HG03575 (cell line): ENCODE results near the gene PRM1.

Source experiments
- ATAC-seq: cut with Tn5 transposase; IDR thresholded peaks from one replicate; pipeline ENCODE4 v1.9.1; 2021; ENCODE audit not compliant: unreplicated experiment, insufficient number of reproducible peaks, low FRiP score; ENCODE audit errors: extremely low read depth

Gene PRM1, protein sequence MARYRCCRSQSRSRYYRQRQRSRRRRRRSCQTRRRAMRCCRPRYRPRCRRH

DNA sequence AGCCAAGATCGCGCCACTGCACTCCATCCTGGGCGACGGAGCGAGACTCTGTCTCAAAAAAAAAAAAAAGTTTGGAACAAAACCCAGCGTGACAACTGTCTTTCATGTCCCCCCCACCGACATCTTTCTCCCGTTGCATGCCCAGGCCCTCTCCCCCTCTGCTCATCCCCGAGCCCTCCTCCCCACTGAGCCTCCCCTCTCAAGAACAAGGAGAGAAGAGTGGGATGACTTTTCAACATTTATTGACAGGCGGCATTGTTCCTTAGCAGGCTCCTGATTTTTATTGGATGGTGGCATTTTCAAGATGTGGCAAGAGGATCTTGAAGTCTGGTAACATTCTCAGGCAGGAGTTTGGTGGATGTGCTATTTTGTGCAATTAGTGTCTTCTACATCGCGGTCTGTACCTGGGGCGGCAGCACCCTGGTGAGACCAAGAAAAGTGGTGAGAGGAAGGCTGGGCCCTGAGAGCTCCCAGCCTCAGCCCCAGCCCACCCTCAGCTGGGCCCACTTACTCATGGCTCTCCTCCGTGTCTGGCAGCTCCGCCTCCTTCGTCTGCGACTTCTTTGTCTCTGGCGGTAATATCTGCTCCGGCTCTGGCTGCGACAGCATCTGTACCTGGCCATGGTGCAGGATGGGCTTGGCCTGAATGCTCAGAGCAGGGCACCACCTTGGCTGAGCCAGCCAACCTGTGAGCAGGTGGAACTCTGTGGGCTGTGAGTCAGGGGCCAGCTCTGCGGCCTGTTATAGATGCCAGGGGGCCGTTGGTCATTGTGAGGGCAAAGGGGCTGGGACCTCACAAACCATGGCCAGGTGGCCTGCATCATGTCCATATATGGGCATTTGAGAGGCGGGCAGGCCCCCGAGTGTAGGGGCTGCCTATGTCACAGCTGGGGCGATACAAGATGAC is at the start of gene PRM1:
PRM1 (minus strand) TSS at position 715 of the 907 bp plus-strand sequence; CDS start at position 623, 92 bp downstream.
- no peak for ATAC-seq

DNA sequence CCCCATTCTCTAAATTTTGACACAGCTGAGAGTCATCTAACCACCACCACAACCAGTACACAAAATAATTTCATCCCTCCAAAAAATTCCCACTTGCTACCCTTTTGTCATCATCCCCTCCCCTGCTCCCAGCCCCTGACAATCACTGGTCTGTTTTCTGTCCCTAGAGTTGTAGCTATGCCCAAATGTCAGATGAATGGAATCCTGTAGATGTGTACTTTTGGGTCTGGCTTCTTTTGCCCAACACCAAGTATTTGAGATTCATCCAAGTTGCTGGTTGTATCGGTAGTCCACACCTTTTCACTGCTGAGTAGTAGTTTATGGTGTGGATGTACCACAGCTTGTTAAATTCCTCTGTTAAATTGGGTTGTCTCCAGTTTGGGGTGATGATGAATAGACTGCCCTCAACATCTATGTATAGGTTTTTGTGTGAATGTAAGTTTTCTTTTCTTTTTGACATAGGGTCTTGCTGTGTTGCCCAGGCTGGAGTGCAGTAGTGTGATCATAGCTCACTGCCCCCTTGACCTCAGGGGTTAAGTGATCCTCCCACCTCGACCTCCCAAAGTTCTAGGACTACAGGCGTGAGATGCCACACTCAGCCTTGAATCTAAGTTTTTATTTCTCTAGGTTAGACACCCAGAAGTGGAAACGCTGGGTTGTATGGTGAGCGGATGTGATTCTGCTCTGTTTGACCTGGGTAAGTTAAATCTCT is 49.6 kb upstream of the PRM1 start:
- no peak for ATAC-seq

DNA sequence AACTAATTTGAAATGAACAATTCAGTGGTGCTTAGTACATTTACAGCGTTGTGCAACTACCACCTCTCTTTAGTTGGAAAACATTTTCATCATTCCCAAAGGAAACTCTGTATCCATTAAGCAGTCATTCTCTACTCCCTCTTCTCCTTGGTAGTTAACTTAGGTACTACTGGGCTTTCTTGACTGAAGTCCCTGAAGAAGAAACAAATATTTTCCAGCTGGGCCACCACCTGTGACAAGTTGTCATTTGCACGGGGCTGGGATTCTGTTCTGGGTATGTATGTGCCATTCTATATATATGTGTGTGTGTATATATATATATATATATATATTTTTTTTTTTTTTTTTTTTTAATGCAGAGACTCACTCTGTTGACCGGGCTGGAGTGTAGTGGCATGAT is 48.8 kb upstream of the PRM1 start:
- ATAC-seq, result no peak

DNA sequence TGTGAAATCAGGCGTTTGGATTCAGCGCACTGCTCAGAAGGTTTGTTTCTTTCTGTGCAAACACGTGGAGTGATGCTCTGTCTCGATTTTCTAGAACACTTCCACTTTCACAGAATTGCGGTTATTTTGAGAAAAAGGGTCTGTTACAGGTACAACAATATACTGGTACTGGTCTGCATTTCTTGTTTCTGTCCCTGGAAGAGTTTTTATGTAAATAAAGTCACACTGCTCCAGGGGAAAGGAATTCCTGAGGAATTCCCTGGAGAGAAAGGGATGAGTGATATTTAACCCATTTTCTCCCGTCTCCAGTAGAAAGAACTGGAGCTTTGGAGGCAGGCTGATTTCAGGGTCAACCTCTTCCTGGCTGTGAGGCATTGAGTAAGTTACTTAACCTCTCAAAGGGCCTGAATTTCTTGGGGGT is 48.0 kb upstream of the PRM1 start:
- no peak for ATAC-seq

DNA sequence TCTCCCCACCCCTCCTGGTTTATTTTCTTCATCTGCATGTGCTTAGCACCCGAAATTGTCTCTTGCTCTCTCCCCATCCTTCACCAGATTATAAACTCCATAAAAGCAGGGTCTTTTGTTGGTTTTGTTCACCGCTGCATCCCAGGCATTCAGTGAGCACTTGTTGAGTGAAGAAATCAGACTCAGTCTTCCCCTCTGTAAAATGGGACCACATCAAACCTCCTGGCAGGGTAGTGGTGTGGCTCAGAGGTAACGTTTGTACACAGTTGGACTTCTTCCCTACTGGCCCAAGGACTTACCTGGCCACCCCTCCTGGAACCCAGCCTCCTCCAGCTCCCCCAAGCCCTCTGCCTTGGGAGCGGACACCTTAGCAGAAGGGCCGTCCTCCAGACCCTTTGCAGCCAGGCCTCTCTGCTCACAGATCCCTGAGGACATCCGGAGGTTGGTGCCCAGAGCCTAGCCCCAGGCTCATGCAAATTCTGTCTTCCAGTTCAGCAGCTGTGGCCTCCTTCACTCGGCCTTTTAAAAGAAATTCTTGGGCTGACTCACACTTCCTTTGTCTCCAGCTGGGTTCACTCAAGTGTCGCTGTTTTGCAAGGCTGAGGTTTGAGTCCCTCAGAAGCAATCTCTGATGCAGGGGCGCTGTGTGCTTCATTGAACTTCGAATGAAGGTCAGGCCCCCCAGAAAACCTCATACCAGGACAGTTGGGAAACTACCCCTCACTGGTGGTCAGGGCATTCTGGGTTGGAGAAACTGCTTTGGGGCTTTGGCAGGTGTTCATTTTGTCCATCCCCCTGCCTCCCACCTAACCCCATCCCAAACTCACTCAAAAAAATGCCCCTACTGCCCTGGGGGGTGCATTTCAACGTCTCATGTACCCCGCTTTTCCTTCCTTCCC is 47.3 kb upstream of the PRM1 start:
- ATAC-seq, result no peak

DNA sequence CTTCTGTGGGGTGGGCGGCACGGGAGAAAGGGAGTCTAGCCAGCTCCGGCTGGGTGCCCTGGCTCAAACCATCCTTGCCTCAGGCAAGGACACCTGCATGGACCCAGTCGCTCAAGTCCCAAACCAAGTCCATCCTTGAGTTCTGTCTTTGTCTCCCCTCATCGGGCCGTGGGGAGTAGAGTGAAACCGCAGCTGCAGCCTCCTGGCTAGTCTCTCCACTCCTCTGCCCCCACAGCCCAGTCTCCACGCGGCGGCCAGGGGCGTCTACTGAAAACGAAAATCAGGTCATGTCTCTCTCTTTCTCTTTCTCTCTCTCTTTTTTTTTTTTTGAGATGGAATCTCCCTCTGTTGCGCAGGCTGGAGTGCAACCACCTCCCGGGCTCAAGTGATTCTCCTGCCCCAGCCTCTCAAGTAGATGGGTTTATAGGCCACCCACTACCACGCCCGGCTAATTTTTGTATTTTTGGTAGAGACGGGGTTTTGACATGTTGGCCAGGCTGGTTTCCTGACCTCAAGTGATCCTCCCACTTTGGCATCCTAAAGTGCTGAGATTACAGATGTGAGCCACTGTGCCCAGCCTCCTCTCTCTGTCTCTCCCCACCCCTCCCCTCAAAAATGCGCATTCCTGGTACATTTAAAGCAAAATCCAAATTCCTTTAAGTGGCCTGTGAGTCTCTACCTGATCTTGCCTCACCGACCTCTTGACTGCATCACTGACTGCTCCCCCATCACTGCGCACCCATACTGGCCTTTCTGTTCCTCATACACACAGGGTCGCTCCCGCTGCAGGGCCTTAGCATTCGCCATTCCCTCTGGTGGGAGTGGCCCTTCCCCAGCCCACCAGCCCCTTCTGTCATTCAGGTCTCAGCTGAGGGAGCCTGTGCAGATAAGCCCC is 46.4 kb upstream of the PRM1 start:
- ATAC-seq, result no peak

DNA sequence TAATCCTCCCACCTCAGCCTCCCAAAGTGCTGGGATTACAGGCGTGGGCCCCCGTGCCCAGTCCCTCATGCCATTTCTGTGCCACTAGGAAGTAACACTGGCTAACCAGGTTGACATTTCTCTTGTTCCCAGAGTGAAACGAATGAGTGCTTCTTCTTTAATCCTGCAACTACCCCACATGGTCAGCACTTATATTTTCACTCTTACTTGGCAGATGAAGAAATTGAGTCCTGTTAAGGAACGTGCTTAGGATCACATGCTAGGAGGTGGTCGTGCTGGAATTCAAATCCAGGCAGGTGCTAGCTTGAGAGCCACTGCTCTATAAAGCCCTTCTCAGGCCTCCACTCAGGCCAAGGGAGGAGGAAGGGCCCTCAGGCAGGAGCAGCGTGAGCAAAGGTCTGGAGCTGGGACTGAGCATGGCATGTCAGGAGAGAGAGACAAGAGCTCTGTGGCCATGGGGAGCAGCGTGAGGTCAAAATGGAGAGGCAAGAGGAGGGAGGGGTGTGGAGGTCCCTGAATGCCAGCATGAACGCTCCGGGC is 45.7 kb upstream of the PRM1 start:
- ATAC-seq, result no peak

DNA sequence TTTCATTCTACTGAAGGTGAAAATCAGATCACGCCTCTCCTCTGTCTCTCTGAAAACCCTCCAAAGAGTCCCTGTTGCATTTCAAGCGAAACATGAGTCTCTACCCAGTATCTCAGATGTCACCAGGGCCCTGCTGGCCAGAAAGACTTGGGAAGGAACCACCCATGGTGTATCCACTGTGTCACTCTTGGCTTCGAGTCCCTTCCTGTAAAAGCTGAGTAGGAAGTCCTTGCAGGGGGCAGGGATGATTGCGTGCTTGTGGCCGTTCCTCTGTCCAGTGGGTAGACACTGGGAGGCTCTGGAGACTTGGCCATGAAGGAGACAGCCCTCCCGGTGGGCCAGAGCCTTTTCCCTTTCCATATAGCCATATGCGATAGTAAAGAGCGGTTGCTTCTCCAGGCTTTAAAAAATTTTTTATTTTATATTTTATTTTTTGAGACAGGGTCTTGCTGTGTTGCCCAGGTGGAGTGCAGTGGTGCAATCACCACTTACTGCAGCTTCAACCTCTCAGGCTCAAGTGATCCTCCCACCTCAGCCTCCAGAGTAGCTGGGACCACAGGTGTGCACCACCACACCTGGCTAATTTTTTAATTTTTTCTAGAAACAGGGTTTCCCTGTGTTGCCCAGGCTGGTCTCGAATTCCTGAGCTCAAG is 45.1 kb upstream of the PRM1 start:
- ATAC-seq, result no peak

DNA sequence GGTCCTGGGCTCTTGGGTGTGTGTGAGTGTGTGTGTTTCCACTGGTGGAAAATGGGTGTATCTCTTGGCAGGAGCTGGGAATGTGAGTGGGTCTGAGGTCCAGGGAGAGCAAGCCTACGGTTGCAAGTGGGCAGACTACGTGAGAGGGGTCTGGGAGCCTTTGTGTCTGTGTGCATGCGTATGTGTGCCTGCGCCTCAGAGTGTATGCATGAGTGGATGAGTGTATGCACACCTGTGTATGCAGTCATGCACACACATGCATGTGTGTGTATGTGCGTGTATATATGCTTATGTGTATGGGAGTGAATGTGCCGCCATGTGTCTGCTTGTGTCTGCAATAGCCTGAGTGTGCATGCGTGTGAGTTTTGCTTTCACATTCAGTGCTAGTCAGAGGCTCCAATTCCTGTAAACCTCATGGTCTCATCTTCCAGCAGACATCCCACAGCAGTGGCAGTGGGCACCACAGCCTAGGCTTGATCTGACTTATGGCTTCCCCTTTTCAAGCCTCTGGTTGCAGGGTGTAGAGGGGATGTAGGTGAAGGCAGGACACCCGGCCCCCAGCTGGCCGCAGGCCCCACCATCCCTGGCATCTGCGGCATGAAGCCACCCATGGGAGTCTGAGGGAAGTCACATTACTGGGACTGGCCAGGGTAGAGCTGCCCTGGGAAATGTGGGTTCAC is 44.4 kb upstream of the PRM1 start:
- ATAC-seq, result no peak

DNA sequence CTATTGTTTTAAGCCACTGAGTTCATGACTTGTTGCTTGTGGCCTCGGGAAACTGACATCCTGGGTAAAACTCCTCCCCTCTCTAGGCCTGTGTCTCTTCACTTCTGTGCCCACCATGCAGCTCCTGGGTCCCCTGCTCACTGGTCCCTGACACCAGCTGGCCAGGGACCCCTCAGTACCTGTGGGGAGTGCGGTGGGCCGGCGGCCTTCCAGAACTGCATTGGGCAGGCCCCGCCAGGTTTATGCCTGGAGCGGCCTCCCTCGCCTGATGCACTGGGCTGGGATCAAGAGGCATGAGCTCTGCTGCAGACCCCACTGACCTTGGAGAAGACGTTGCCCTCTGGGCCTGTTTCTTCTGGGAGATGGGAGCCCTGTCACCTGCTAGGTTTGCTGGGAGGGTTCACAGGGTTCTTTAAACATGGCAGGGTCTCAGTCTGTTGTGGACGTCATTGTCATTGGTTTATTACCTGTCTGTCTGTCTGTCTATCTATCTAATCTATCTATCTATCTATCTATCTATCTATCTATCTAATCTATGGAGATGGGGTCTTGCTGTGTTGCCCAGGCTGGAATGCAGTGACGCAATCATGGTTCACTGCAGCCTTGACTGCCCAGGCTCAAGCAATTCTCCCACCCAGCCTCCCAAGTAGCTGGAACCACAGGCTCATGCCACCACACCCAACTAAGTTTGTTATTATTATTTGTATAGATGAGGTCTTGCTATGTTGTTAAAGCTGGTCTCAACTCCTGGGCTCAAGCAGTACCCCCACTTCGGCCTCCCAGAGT is 42.6 kb upstream of the PRM1 start:
- no peak for ATAC-seq

DNA sequence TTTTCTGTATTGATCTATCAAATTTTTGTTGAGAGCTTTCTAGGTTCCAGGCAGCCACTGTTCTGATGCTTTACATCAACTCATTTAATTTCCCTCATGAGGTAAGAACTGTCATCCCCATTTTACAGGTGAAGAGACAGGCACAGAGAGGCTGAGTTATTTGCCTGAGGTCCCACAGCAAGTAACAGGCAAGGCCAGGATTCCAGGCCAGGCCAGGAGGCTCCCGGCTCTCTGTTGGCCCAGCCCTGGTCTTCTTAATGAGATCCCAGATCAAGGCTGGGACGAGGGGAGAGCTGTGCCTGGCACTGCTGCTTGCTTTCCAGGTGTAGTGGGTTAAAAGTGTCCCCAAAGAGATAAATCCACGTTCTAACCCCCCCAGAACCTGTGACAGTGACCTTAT is 41.7 kb upstream of the PRM1 start:
- no peak for ATAC-seq

DNA sequence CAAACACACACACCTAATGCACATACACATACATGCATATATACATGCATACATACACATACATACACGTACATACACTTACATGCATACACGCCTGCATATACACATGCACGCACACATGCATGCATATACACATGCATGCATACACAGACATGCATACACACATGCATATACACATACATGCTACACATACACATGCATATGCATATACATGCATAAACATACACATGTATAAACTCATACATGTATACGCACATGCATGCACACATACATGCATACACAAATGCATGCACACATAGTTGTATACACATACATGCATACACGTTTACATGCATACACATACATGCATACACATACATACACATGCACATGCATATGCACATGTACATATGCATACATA is 40.5 kb upstream of the PRM1 start:
- no peak for ATAC-seq

DNA sequence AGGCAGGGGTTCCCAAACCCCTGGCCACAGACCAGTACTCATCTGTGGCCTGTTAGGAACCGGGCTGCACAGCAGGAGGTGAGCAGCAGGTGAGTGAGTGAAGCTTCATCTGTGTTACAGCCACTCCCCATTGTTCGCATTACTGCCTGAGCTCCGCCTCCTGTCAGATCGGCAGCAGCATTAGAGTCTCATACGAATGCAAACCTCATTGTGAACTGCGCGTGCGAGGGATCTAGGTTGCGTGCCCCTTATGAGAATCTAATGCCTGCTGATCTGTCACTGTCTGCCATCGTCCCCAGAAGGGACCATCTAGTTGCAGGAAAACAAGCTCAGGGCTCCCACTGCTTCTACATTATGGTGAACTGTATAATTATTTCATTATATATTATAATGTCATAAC is 39.0 kb upstream of the PRM1 start:
- ATAC-seq, result no peak

DNA sequence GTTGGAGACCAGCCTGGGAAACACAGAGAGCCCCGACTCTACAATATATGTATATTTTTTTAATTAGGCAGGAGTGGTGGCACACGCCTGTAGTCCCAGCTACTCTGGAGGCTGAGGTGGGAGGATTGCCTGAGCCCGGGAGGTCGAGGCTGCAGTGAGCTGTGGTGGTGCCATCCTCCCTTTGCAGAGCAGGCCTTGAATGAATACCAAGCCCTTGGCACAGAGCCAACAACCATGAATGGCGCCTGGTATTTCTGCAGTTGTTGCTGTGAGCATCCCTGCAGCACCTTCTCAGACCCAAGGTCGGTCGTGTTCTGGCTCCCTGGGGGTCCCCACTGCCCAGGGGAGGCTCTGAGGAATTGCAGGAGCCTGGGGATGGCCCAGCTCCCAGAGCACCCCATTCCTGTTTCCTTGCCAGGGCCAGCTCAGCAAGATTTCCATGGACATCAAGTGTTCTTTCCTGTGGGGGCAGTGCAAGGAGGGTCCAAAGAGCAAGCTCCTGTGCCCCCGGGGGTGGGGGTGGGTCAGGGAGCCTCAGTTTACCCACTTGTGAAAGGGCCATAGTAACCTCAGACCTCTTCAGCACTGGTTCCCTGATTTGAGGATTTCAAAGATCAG is 38.5 kb upstream of the PRM1 start:
- ATAC-seq, result no peak

DNA sequence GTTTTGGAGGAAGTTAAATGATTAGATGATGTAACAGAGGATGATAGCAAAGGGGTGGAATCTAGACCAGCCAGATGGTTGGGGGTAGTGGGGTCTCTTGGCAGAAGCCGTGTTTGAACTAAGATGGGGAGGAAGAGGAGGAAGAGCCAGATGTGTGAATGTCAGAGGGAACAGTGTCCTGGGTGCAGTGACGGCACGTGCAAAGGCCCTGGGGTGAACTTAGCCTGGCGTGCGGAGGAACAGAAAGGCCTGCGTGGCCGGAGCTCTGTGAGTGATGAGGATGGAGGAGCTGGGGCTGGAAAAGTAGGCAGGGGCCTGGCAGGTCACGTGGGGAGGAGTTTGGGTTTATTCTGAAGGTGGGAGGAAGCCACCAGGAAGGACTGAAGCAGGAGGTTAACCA is 37.7 kb upstream of the PRM1 start:
- ATAC-seq, result no peak
